Activated naive CD4-positive, alpha-beta T cell treated with anti-CD3 and anti-CD28 coated beads, Interleukin-2, amount 50 U/mL, for 24 hours (primary cell): Measurements from ENCODE around the gene ZNF423.

Experiments used
- H3K27ac Mint-ChIP-seq: one replicate; pipeline ENCODE4 v1.8.0; 2021; ENCODE audit warnings: mild to moderate bottlenecking, mixed read lengths
- H3K27me3 Mint-ChIP-seq: one replicate; pipeline ENCODE4 v1.8.0; 2021; ENCODE audit warnings: mixed read lengths
- H3K36me3 Mint-ChIP-seq: one replicate; pipeline ENCODE4 v1.8.0; 2021; ENCODE audit warnings: mixed read lengths
- H3K4me1 Mint-ChIP-seq: one replicate; pipeline ENCODE4 v1.8.0; 2021; ENCODE audit warnings: mixed read lengths
- H3K4me3 Mint-ChIP-seq: one replicate; pipeline ENCODE4 v1.8.0; 2021; ENCODE audit warnings: mild to moderate bottlenecking, mixed read lengths
- H3K9me3 Mint-ChIP-seq: one replicate; pipeline ENCODE4 v1.8.0; 2021; ENCODE audit warnings: mixed read lengths

Gene ZNF423

DNA sequence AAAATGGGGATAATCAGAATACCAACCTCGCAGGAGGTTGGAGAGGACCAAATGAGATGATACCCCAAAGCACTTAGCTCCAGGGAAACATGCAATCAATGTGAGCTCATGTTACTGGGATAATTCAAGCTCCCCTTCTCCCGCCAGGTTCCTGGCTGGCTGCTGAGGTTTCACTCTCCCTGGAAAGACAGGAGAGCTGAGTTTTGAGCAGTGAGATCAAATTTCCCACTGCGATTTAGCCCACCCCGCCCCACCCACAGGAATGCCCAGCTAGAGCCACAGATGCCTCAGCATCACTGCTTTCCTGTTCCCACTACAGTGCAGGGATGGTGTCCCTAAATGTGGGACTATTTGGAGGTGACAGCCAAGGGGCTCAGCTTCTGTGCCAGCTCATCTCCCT, 56.7 kb downstream of the ZNF423 start:
- Mint-ChIP-seq H3K9me3 (no peaks in the 10 kb centered on the region), H3K36me3 (no peaks in the 10 kb centered on the region), H3K27me3 (peaks cover 2% of the 10 kb centered on the region)

DNA sequence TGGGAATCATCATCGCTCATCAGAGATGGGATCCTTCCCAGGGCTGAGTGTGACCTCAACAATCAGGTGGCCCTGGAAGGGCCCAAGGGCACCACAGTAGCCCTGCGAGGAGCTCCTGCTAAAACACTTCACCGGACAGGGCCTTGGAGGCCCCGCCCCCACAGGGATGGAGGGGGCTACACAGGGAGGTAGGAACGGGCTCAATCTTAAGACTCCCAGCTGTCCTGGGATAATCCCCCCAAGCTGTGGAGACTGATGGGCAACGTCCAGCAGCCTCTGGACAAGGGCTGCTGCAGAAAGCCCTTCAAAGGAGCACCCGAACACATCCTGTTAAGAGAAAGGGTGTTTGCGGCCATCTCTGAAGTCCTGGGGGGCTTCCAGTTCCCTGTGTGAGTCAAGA, 60.4 kb downstream of the ZNF423 start:
- no peaks in the 10 kb centered on the region for H3K27me3 Mint-ChIP-seq
- H3K9me3 Mint-ChIP-seq, result no peaks in the 10 kb centered on the region

More for the DNA sequence above, 56.7 kb downstream of the ZNF423 start:
- no peak overlapping the region for H3K27ac Mint-ChIP-seq
- no peak overlapping the region for H3K4me3 Mint-ChIP-seq
- no peaks in the 10 kb centered on the region for H3K4me1 Mint-ChIP-seq

GRCh38 chr16:49793244-49793643, 62.7 kb downstream of the ZNF423 start:
- Mint-ChIP-seq H3K4me3 (no peak overlapping the region), H3K4me1 (no peaks in the 10 kb centered on the region), H3K36me3 (no peaks in the 10 kb centered on the region), H3K27me3 (no peaks in the 10 kb centered on the region), H3K27ac (no peak overlapping the region), H3K9me3 (no peaks in the 10 kb centered on the region)

More for the DNA sequence above, 60.4 kb downstream of the ZNF423 start:
- no peak overlapping the region for H3K4me3 Mint-ChIP-seq
- no peak overlapping the region for H3K27ac Mint-ChIP-seq
- H3K36me3 Mint-ChIP-seq, result no peaks in the 10 kb centered on the region
- H3K4me1 Mint-ChIP-seq, result no peaks in the 10 kb centered on the region

DNA sequence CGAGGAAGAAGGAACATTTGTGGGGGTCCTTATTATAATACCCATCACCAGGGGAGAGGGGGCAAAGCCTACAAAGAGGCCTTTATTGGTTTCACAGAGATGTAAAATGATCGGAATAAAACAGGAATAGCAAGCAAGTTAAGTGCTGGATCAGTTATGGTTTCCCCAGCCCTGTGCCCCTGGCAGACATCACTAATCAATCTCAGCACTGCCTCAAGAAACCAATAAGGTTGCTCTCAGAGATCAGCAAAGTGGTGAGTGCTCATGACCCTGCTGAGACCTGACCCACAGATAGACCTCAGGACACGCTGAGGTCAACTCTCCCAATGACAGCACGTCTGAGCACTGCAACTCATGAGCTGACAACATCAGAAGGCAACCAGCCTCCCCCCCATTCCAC, 66.3 kb downstream of the ZNF423 start:
- Mint-ChIP-seq H3K9me3 (no peaks in the 10 kb centered on the region), H3K36me3 (no peaks in the 10 kb centered on the region), H3K27ac (no peak overlapping the region), H3K27me3 (no peaks in the 10 kb centered on the region), H3K4me3 (no peak overlapping the region), H3K4me1 (no peaks in the 10 kb centered on the region)

DNA sequence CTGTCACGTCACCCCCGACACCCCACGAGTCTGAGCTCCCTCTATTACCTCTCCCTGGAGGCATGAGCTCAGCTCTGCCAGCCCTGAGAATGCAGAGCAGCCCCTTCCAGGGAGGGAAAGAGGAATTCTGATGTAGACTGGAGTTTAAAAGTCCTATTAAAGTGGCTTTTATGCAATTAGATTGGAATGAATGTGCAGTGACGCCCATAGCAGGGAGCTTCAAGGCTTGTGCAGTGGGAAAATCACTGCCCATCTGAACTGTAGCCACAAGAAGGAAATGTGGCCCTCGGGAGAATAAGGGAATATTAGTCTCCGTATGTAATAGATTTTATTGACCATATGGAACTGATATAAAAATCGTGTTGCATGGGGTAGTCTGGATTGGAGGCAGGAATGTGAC, 66.9 kb downstream of the ZNF423 start:
- H3K36me3 Mint-ChIP-seq, result no peaks in the 10 kb centered on the region

DNA sequence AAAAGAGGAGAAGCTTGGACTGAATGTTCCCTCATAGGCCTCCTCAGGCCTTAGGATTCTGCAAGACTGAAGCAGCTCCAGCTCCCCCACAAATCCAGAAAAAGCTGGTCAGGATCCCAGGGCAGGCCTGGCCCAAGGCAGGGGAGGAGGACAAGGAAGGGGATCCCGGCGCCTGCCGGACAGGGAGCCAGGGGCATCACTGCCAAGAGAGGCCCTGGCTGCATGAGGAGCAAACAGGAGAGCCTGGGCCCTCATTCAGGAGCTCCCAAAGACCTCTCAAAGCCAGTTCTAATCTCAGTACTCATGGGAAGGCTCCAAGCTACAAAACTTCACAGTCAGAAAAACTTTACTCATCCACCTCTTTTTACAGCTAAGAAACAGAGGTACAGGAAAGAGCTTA, 67.3 kb downstream of the ZNF423 start:
- no peaks in the 10 kb centered on the region for H3K4me1 Mint-ChIP-seq
- H3K27ac Mint-ChIP-seq, result no peak overlapping the region
- H3K4me3 Mint-ChIP-seq, result no peak overlapping the region
- no peaks in the 10 kb centered on the region for H3K36me3 Mint-ChIP-seq
- no peaks in the 10 kb centered on the region for H3K9me3 Mint-ChIP-seq
- no peaks in the 10 kb centered on the region for H3K27me3 Mint-ChIP-seq

More for the DNA sequence above, 66.9 kb downstream of the ZNF423 start:
- no peak overlapping the region for H3K27ac Mint-ChIP-seq
- H3K4me1 Mint-ChIP-seq, result no peaks in the 10 kb centered on the region
- no peaks in the 10 kb centered on the region for H3K27me3 Mint-ChIP-seq
- no peak overlapping the region for H3K4me3 Mint-ChIP-seq
- H3K9me3 Mint-ChIP-seq, result no peaks in the 10 kb centered on the region

DNA sequence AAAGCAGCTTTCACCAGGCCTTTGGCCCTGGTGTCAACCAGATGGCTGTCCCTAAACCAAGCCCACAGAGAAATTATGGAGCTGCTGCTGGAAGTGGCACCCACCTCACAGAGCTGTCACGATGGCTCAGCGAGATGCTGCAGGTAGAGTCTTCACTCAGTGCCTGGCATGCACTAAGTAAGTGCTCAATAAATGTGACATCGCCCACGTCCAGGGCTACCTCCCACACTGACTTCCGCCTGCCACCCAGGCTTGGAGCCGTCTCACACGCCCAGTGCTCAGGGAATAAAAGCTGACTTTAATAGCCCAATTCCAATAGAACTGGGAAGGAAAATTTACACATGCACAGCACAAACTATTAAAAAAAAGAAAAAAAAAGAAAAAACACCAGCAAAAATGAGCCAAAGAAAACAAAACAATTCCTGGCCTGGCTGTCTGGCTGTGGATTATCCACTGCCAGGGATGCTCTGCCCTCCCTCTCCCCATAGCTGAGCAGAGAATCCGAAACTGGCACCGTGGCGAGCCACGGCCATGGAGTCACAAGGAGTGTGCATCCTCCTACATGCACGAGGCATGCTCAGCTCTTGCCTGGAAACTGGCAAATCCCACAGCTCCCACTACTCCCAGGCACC, 68.9 kb downstream of the ZNF423 start:
- no peaks in the 10 kb centered on the region for H3K36me3 Mint-ChIP-seq
- no peak overlapping the region for H3K27ac Mint-ChIP-seq
- H3K4me3 Mint-ChIP-seq, result no peak overlapping the region
- no peaks in the 10 kb centered on the region for H3K27me3 Mint-ChIP-seq
- H3K4me1 Mint-ChIP-seq, result no peaks in the 10 kb centered on the region
- H3K9me3 Mint-ChIP-seq, result no peaks in the 10 kb centered on the region

GRCh38 chr16:49785970-49786369, 69.9 kb downstream of the ZNF423 start:
- no peak overlapping the region for H3K27ac Mint-ChIP-seq
- H3K27me3 Mint-ChIP-seq, result no peaks in the 10 kb centered on the region
- H3K36me3 Mint-ChIP-seq, result no peaks in the 10 kb centered on the region
- H3K4me1 Mint-ChIP-seq, result no peaks in the 10 kb centered on the region
- no peaks in the 10 kb centered on the region for H3K9me3 Mint-ChIP-seq
- no peak overlapping the region for H3K4me3 Mint-ChIP-seq

- Mint-ChIP-seq H3K27ac (no peak overlapping the region), H3K4me3 (no peak overlapping the region), H3K27me3 (no peaks in the 10 kb centered on the region), H3K4me1 (no peaks in the 10 kb centered on the region), H3K9me3 (no peaks in the 10 kb centered on the region), H3K36me3 (no peaks in the 10 kb centered on the region)
These were observed 73.5 kb downstream of the ZNF423 start for GRCh38 chr16:49782405-49782804.

- H3K4me1 Mint-ChIP-seq, result no peaks in the 10 kb centered on the region
- no peak overlapping the region for H3K27ac Mint-ChIP-seq
- H3K36me3 Mint-ChIP-seq, result no peaks in the 10 kb centered on the region
- H3K27me3 Mint-ChIP-seq, result no peaks in the 10 kb centered on the region
- no peak overlapping the region for H3K4me3 Mint-ChIP-seq
- no peaks in the 10 kb centered on the region for H3K9me3 Mint-ChIP-seq
These were observed 74.5 kb downstream of the ZNF423 start for GRCh38 chr16:49781401-49781800.

- Mint-ChIP-seq H3K9me3 (no peaks in the 10 kb centered on the region), H3K4me1 (no peaks in the 10 kb centered on the region), H3K36me3 (no peaks in the 10 kb centered on the region), H3K27me3 (no peaks in the 10 kb centered on the region), H3K27ac (no peak overlapping the region), H3K4me3 (no peak overlapping the region)
These were observed 75.5 kb downstream of the ZNF423 start for GRCh38 chr16:49780433-49780832.

- H3K9me3 Mint-ChIP-seq, result no peaks in the 10 kb centered on the region
- no peaks in the 10 kb centered on the region for H3K36me3 Mint-ChIP-seq
- no peaks in the 10 kb centered on the region for H3K27me3 Mint-ChIP-seq
- H3K4me3 Mint-ChIP-seq, result no peak overlapping the region
- H3K4me1 Mint-ChIP-seq, result no peaks in the 10 kb centered on the region
- no peak overlapping the region for H3K27ac Mint-ChIP-seq
These were observed 75.9 kb downstream of the ZNF423 start for GRCh38 chr16:49779979-49780378.

GRCh38 chr16:49778202-49778930, 77.5 kb downstream of the ZNF423 start:
- no peaks in the 10 kb centered on the region for H3K9me3 Mint-ChIP-seq
- no peaks in the 10 kb centered on the region for H3K36me3 Mint-ChIP-seq
- no peak overlapping the region for H3K27ac Mint-ChIP-seq
- H3K4me3 Mint-ChIP-seq, result no peak overlapping the region
- no peaks in the 10 kb centered on the region for H3K27me3 Mint-ChIP-seq
- no peaks in the 10 kb centered on the region for H3K4me1 Mint-ChIP-seq

- Mint-ChIP-seq H3K36me3 (no peaks in the 10 kb centered on the region), H3K9me3 (no peaks in the 10 kb centered on the region), H3K27me3 (no peaks in the 10 kb centered on the region), H3K27ac (no peak overlapping the region), H3K4me3 (no peak overlapping the region), H3K4me1 (no peaks in the 10 kb centered on the region)
These were observed 79.2 kb downstream of the ZNF423 start for GRCh38 chr16:49776734-49777133.

- Mint-ChIP-seq H3K9me3 (no peaks in the 10 kb centered on the region), H3K27me3 (no peaks in the 10 kb centered on the region), H3K27ac (no peak overlapping the region), H3K36me3 (no peaks in the 10 kb centered on the region), H3K4me1 (no peaks in the 10 kb centered on the region), H3K4me3 (no peak overlapping the region)
These were observed 79.8 kb downstream of the ZNF423 start for GRCh38 chr16:49776085-49776595.

DNA sequence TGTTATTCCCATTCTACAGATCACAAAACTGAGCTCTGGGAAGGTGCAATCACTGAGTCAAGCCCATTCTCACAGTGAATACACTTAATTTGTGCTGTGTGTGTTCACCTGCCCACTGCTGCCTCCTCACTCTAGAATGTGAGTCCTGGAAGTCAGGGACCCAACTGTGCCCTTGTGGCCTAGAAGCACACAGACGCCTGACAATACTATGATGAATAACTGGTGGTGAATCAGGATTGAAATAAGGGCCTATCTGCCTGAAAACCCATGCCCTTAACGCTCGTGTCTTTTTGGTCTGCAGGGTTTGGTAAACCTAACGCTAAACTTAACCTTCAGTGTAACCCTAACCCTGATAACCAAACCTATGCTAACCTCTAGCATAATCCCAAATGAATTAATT, 80.3 kb downstream of the ZNF423 start:
- Mint-ChIP-seq H3K9me3 (no peaks in the 10 kb centered on the region), H3K4me3 (no peak overlapping the region), H3K27ac (no peak overlapping the region), H3K27me3 (no peaks in the 10 kb centered on the region), H3K4me1 (no peaks in the 10 kb centered on the region), H3K36me3 (no peaks in the 10 kb centered on the region)
